ENCODE measurements around the gene NDOR1. TPM values are rescaled to one million over a fixed set of nuclear protein-coding genes. Genes with fewer than 3 reads are reported as not detected.
A peak's percentile ranks its signal among the peaks of the same experiment; 100 is the strongest.

NDOR1 gene
- total RNA-seq, 1 donor from 2014 or later, result 27.0 TPM

- H3K27me3 ChIP-seq, result peaks cover 33% of the 10 kb centered on the region
- no peak for DNase-seq (ENCODE audit: low spot score in 2 of 2)
- H3K4me1 ChIP-seq, result peaks cover 11 to 15% of the 10 kb centered on the region in 2 donors
- H3K9me3 ChIP-seq, result no peaks in the 10 kb centered on the region
- peak within 1 kb of the TSS; percentile 38 to 60 for H3K4me3 ChIP-seq
- intact Hi-C loops (cut with DNase I), result no loop called here
- no peak within 1 kb of the TSS for H3K27ac ChIP-seq
- TF ChIP-seq CTCF (IDR thresholded peaks at IDR 0.05), result no peak
- H3K36me3 ChIP-seq, result no peaks in the 10 kb centered on the region
Observed at GRCh38 chr9:137169896-137170358, 35.6 kb upstream of the NDOR1 start, which contains the start of gene LRRC26. TSS of gene LRRC26 (minus strand) at chr9:137170051. CDS start at chr9:137169943, 108 bp downstream.

GRCh38 chr9:137170486-137171148 is 34.9 kb upstream of the NDOR1 start:
- no peak overlapping the region for H3K4me3 ChIP-seq
- no peaks in the 10 kb centered on the region for H3K36me3 ChIP-seq
- H3K27me3 ChIP-seq, result peaks cover 30% of the 10 kb centered on the region
- no peaks in the 10 kb centered on the region for H3K9me3 ChIP-seq
- TF ChIP-seq CTCF (IDR thresholded peaks at IDR 0.05), result no peak
- no peak for DNase-seq (ENCODE audit: low spot score in 2 of 2)
- no peak overlapping the region for H3K27ac ChIP-seq
- intact Hi-C loops (cut with DNase I), result no loop called here
- peaks cover 11 to 15% of the 10 kb centered on the region in 2 donors for H3K4me1 ChIP-seq

GRCh38 chr9:137171149-137171900 is 34.2 kb upstream of the NDOR1 start:
- intact Hi-C loops (cut with DNase I), result no loop called here
- no peak for TF ChIP-seq CTCF (IDR thresholded peaks at IDR 0.05)

GRCh38 chr9:137172901-137173795 is 32.4 kb upstream of the NDOR1 start:
- H3K27me3 ChIP-seq, result peaks cover 5% of the 10 kb centered on the region
- intact Hi-C loops (cut with DNase I), result no loop called here
- no peak for TF ChIP-seq CTCF (IDR thresholded peaks at IDR 0.05)

More at GRCh38 chr9:137171149-137171900, 34.2 kb upstream of the NDOR1 start:
- H3K4me3 ChIP-seq, result no peak overlapping the region
- no peak for DNase-seq (ENCODE audit: low spot score in 2 of 2)
- no peak overlapping the region for H3K27ac ChIP-seq
- peaks cover 23% of the 10 kb centered on the region for H3K27me3 ChIP-seq
- no peaks in the 10 kb centered on the region for H3K36me3 ChIP-seq
- peaks cover 11 to 15% of the 10 kb centered on the region in 2 donors for H3K4me1 ChIP-seq
- H3K9me3 ChIP-seq, result no peaks in the 10 kb centered on the region

More at GRCh38 chr9:137172901-137173795, 32.4 kb upstream of the NDOR1 start:
- Histone ChIP-seq H3K4me3 (no peak overlapping the region), H3K9me3 (no peaks in the 10 kb centered on the region), H3K27ac (no peak overlapping the region), H3K4me1 (peaks cover 6 to 14% of the 10 kb centered on the region in 2 donors), H3K36me3 (peaks cover 0 to 4% of the 10 kb centered on the region in 2 donors)
- DNase-seq (ENCODE audit: low spot score in 2 of 2), result no peak

All from ascending aorta (tissue), 2 donors.